Stromal cell of bone marrow (primary cell): ENCODE measurements around the gene VPREB1.
"Not testable (repeated sequence)": the region's sequence is repeated elsewhere in the genome, so short reads cannot be mapped to it uniquely, and the experiment has no call there.

ENCODE experiments used
- DNase-seq: peaks from one replicate; pipeline ENCODE4 v3.0.0-alpha.2; 2012; ENCODE audit warnings: low read depth

VPREB1 gene

GRCh38 chr22:22214819-22215329, 29.7 kb upstream of the VPREB1 start:
- no peak for DNase-seq

GRCh38 chr22:22215659-22216449, 28.7 kb upstream of the VPREB1 start:
- no peak for DNase-seq

- no peak for DNase-seq
Observed at GRCh38 chr22:22216450-22216959, 28.1 kb upstream of the VPREB1 start.

GRCh38 chr22:22218302-22218701, 26.3 kb upstream of the VPREB1 start:
- no peak for DNase-seq

- no peak for DNase-seq
Observed at GRCh38 chr22:22219140-22219996, 25.2 kb upstream of the VPREB1 start.

GRCh38 chr22:22221043-22221442, 23.5 kb upstream of the VPREB1 start:
- not testable (repeated sequence) for DNase-seq

GRCh38 chr22:22226448-22227187, 18.0 kb upstream of the VPREB1 start:
- no peak for DNase-seq

- DNase-seq, result no peak
Observed at GRCh38 chr22:22228421-22228820, 16.2 kb upstream of the VPREB1 start.

GRCh38 chr22:22228921-22229320, 15.7 kb upstream of the VPREB1 start:
- DNase-seq, result no peak

- DNase-seq, result no peak
Observed at GRCh38 chr22:22229683-22230420, 14.7 kb upstream of the VPREB1 start.

- no peak for DNase-seq
Observed at GRCh38 chr22:22230438-22230837, 14.1 kb upstream of the VPREB1 start.

GRCh38 chr22:22233081-22233480, 11.5 kb upstream of the VPREB1 start:
- DNase-seq, result no peak

GRCh38 chr22:22235558-22235957, 9.0 kb upstream of the VPREB1 start:
- no peak for DNase-seq

GRCh38 chr22:22237521-22237920, 7.1 kb upstream of the VPREB1 start:
- no peak for DNase-seq

- DNase-seq, result no peak
Observed at GRCh38 chr22:22239311-22239939, 5.2 kb upstream of the VPREB1 start.

GRCh38 chr22:22241554-22241898, 3.1 kb upstream of the VPREB1 start:
- no peak for DNase-seq

- no peak for DNase-seq
Observed at GRCh38 chr22:22242488-22242887, 2.1 kb upstream of the VPREB1 start.

GRCh38 chr22:22243033-22243680, 1.4 kb upstream of the VPREB1 start:
- DNase-seq, result no peak

GRCh38 chr22:22245256-22245909, 797 bp downstream of the VPREB1 start:
- DNase-seq, result no peak
